B cell (primary cell): ENCODE data around the gene KRTAP3-3. TPM values are rescaled to one million over a fixed set of nuclear protein-coding genes. Genes with fewer than 3 reads are reported as not detected.
"Not testable (repeated sequence)": the region's sequence is repeated elsewhere in the genome, so short reads cannot be mapped to it uniquely, and the experiment has no call there.

Experiments used
- ATAC-seq: fragments of 200-7000 bp; cut with Tn5 transposase; one replicate; pipeline ENCODE4 v1.10.0; 2021; ENCODE audit warnings: low read depth, mild to moderate bottlenecking, moderate number of reproducible peaks, moderate library complexity
- CTCF ChIA-PET: fragments of 350-600 bp; sonication (Branson Sonifier 250); formaldehyde crosslinking; loops from one replicate; lab custom pipeline; 2021; ENCODE audit warnings: antibody characterized with exemption, inconsistent platforms; lab: Charles Lee
- POLR2A ChIA-PET: fragments of 350-600 bp; sonication (Branson Sonifier 250); formaldehyde crosslinking; loops from one replicate; lab custom pipeline; 2021; ENCODE audit warnings: antibody characterized with exemption; lab: Charles Lee
- DNase-seq: peaks from one replicate; pipeline ENCODE4 v3.0.0; 2013
- H2AFZ ChIP-seq: 2 replicates; pipeline ENCODE4 v1.6.1; 2012; ENCODE audit warnings: mild to moderate bottlenecking, low read depth, low read length; ENCODE audit not compliant: insufficient read depth, poor library complexity, severe bottlenecking
- H3K27ac ChIP-seq, 2 donors: 1 replicate in 1 of 2; 2 replicates in 1 of 2; pipeline ENCODE4 v1.5.1; 2012 to 2013; ENCODE audit warnings: low read length in 2 of 2, mild to moderate bottlenecking in 2 of 2, moderate library complexity in 1 of 2
- H3K27me3 ChIP-seq, 4 experiments: fragments of 200-600 bp in 1 of 4; sonication (generic) in 1 of 4; replicated peaks in 1 of 4; 1 replicate in 2 of 4; 2 replicates in 2 of 4; pipeline versions ENCODE4 v1.6.1 to v1.7.0; 2013 to 2016; ENCODE audit warnings: low read length in 3 of 4, mild to moderate bottlenecking in 2 of 4, mixed read lengths in 1 of 4, moderate library complexity in 1 of 4; ENCODE audit not compliant: insufficient read depth in 4 of 4, control insufficient read depth in 3 of 4; ENCODE audit errors: control extremely low read depth in 1 of 4
- H3K36me3 ChIP-seq, 2 experiments: replicated peaks in 1 of 2; 1 replicate in 1 of 2; 2 replicates in 1 of 2; pipeline versions ENCODE4 v1.6.1 to v1.7.1; 2013; ENCODE audit warnings: low read length in 1 of 2; ENCODE audit not compliant: insufficient read depth in 2 of 2, control insufficient read depth in 1 of 2; ENCODE audit errors: control extremely low read depth in 1 of 2, extremely low read depth in 1 of 2
- H3K4me1 ChIP-seq, 2 donors: fragments of 200-600 bp in 1 of 2; sonication (generic) in 1 of 2; 1 replicate in 1 of 2; 2 replicates in 1 of 2; pipeline versions ENCODE4 v1.5.1 to v1.6.1; 2013 to 2017; ENCODE audit warnings: low read length in 2 of 2; ENCODE audit not compliant: control insufficient read depth in 2 of 2, insufficient read depth in 2 of 2
- H3K4me2 ChIP-seq: replicated peaks from 2 replicates; pipeline ENCODE3; 2012; ENCODE audit warnings: mild to moderate bottlenecking, low read depth, low read length; ENCODE audit not compliant: poor library complexity, severe bottlenecking
- H3K4me3 ChIP-seq, 5 experiments: fragments of 200-600 bp in 1 of 5; sonication (generic) in 1 of 5; 1 replicate in 3 of 5; 2 replicates in 2 of 5; pipeline versions ENCODE4 v1.5.1 to v1.7.0; 2011 to 2016; ENCODE audit warnings: low read length in 4 of 5, mild to moderate bottlenecking in 4 of 5, low read depth in 2 of 5, control low read depth in 1 of 5, moderate library complexity in 1 of 5; ENCODE audit not compliant: insufficient read depth in 1 of 5; ENCODE audit errors: control extremely low read depth in 1 of 5, extremely low read depth in 1 of 5
- H3K79me2 ChIP-seq: fragments of 200-600 bp; sonication (generic); one replicate; pipeline ENCODE4 v1.6.0; 2016; ENCODE audit warnings: low read length; ENCODE audit not compliant: control insufficient read depth, insufficient read depth
- H3K9ac ChIP-seq: fragments of 200-600 bp; sonication (generic); 2 replicates; pipeline ENCODE4 v1.6.1; 2017; ENCODE audit warnings: mild to moderate bottlenecking, low read length, moderate library complexity
- H3K9me3 ChIP-seq, 3 donors: one replicate each; pipeline versions ENCODE4 v1.6.1 to v1.7.1; 2013; ENCODE audit warnings: low read length in 2 of 3; ENCODE audit not compliant: control insufficient read depth in 2 of 3, insufficient read depth in 1 of 3; ENCODE audit errors: control extremely low read depth in 1 of 3
- H4K20me1 ChIP-seq: 2 replicates; pipeline ENCODE4 v1.6.0; 2012; ENCODE audit warnings: mild to moderate bottlenecking, low read length; ENCODE audit not compliant: insufficient read depth, control insufficient read depth, poor library complexity, severe bottlenecking
- H3K27ac Mint-ChIP-seq: one replicate; pipeline ENCODE4 v1.8.0; 2021; ENCODE audit warnings: mixed read lengths
- H3K27me3 Mint-ChIP-seq: one replicate; pipeline ENCODE4 v1.8.0; 2021; ENCODE audit warnings: mixed read lengths
- H3K4me1 Mint-ChIP-seq: one replicate; pipeline ENCODE4 v1.8.0; 2021; ENCODE audit warnings: mixed read lengths
- H3K4me3 Mint-ChIP-seq: one replicate; pipeline ENCODE4 v1.8.0; 2021; ENCODE audit warnings: mixed read lengths
- H3K9me3 Mint-ChIP-seq: one replicate; pipeline ENCODE4 v1.8.0; 2022; ENCODE audit warnings: mixed read lengths; ENCODE audit not compliant: insufficient read depth
- CTCF ChIP-seq: fragments of 200-600 bp; IDR thresholded peaks from one replicate; pipeline ENCODE4 v1.8.0; 2022; ENCODE audit warnings: antibody characterized with exemption, mild to moderate bottlenecking
- EZH2 ChIP-seq: IDR thresholded peaks from 2 replicates; pipeline ENCODE4 v1.6.1; 2012; ENCODE audit warnings: borderline replicate concordance, low read depth, mild to moderate bottlenecking, moderate library complexity, low read length; ENCODE audit not compliant: insufficient read depth, poor library complexity, severe bottlenecking
- WGBS: methylation state at CpG from one replicate; pipeline ENCODE4 v1.1.5; 2013; ENCODE audit warnings: missing lambda C conversion rate; ENCODE audit not compliant: insufficient coverage; 5-methylcytosine and 5-hydroxymethylcytosine counted together
- intact Hi-C: fragments of 100-400 bp; cut with micrococcal nuclease; formaldehyde crosslinking; loops from one replicate; pipeline ENCODE4 v1.10.0; 2022
- polyA plus RNA-seq: library from polyadenylated mRNA; depleted of rRNA; stranded (reverse); fragments of >200 nt; gene quantifications from 2 replicates; pipeline ENCODE4 v1.2.3, GENCODE V29; 2012
- total RNA-seq, 2 donors: library from RNA; stranded (reverse); fragments of 120-200 nt in 1 of 2; gene quantifications; 1 replicate in 1 of 2; 2 replicates in 1 of 2; pipeline versions ENCODE4 v1.2.3 to v1.2.4, GENCODE V29; 2013 to 2022

The KRTAP3-3 gene
- total and polyA plus RNA-seq, 2 donors (not counting 1 experiment from before 2014, with no cell fraction given), result not detected

GRCh38 chr17:41001795-41002194 lies 7.8 kb upstream of the KRTAP3-3 start:
- no peak for DNase-seq
- Histone ChIP-seq H3K36me3 (no peaks in the 10 kb centered on the region), H2AFZ (no peak overlapping the region), H3K79me2 (no peaks in the 10 kb centered on the region), H3K27ac (no peak overlapping the region), H3K4me3 (no peak overlapping the region), H3K4me2 (no peak overlapping the region), H3K9ac (no peak overlapping the region), H4K20me1 (no peaks in the 10 kb centered on the region), H3K27me3 (peaks cover 0 to 7% (median 4%) of the 10 kb centered on the region in 4 experiments), H3K9me3 (peaks cover 0 to 1% (median 0%) of the 10 kb centered on the region in 3 donors), H3K4me1 (no peaks in the 10 kb centered on the region)
- ChIA-PET CTCF (no interaction called here), POLR2A (no interaction called here)
- peaks cover 41% of the 10 kb centered on the region for H3K27me3 Mint-ChIP-seq
- no peak overlapping the region for H3K27ac Mint-ChIP-seq
- TF ChIP-seq EZH2 (no peak), CTCF (no peak)
- 88% methylated on average over 1 of the region's 4 CpGs for WGBS
- ATAC-seq, result no peak
- intact Hi-C loops, result no loop called here
- no peaks in the 10 kb centered on the region for H3K4me1 Mint-ChIP-seq
- H3K4me3 Mint-ChIP-seq, result no peak overlapping the region
- H3K9me3 Mint-ChIP-seq, result no peaks in the 10 kb centered on the region

- POLR2A ChIA-PET, H3K9me3 ChIP-seq, H3K9ac ChIP-seq, ATAC-seq, H3K27ac ChIP-seq, H4K20me1 ChIP-seq, H3K4me1 Mint-ChIP-seq, H3K27ac Mint-ChIP-seq, intact Hi-C loops, CTCF ChIA-PET, H3K4me1 ChIP-seq, DNase-seq, H3K9me3 Mint-ChIP-seq, H3K4me2 ChIP-seq, H3K36me3 ChIP-seq, H3K4me3 ChIP-seq, H2AFZ ChIP-seq, H3K4me3 Mint-ChIP-seq, H3K79me2 ChIP-seq: not testable (repeated sequence)
- 88% methylated on average over 5 of the region's 6 CpGs for WGBS
- peaks cover 41% of the 10 kb centered on the region for H3K27me3 Mint-ChIP-seq
- peaks cover 0 to 10% (median 4%) of the 10 kb centered on the region in 4 experiments for H3K27me3 ChIP-seq
Observed at GRCh38 chr17:40999563-40999962, 5.6 kb upstream of the KRTAP3-3 start, which contains the start of gene KRTAP3-2. TSS of gene KRTAP3-2 (minus strand) at chr17:40999906. CDS start at chr17:40999853, 53 bp downstream.
